Thoracic aorta (tissue), 2 donors: Measurements from ENCODE around the gene ARL15. TPM values are rescaled to one million over a fixed set of nuclear protein-coding genes. Genes with fewer than 3 reads are reported as not detected.
"Not testable (repeated sequence)": the region's sequence is repeated elsewhere in the genome, so short reads cannot be mapped to it uniquely, and the experiment has no call there.

Experiments
- ATAC-seq: fragments of 150-250 bp; one replicate; pipeline ENCODE4 v1.8.0; 2017; ENCODE audit warnings: low read depth; ENCODE audit not compliant: insufficient number of reproducible peaks, low FRiP score
- DNase-seq: peaks from one replicate; pipeline ENCODE4 v3.0.0-alpha.2; 2020; ENCODE audit warnings: low spot score
- H3K27ac ChIP-seq, 2 donors: fragments of 200-600 bp; sonication (generic); 1 replicate in 1 of 2; 2 replicates in 1 of 2; pipeline ENCODE4 v1.5.1; 2016; ENCODE audit warnings: mild to moderate bottlenecking in 2 of 2, moderate library complexity in 2 of 2
- H3K27me3 ChIP-seq: fragments of 200-600 bp; sonication (generic); replicated peaks from 2 replicates; pipeline ENCODE4 v1.6.0; 2016; ENCODE audit warnings: mild to moderate bottlenecking; ENCODE audit not compliant: insufficient read depth
- H3K36me3 ChIP-seq: fragments of 200-600 bp; sonication (generic); one replicate; pipeline ENCODE4 v1.5.1; 2016
- H3K4me1 ChIP-seq, 2 donors: fragments of 200-600 bp; sonication (generic); 1 replicate in 1 of 2; 2 replicates in 1 of 2; pipeline versions ENCODE4 v1.5.1 to v1.6.0; 2016; ENCODE audit warnings: low read depth in 2 of 2, mild to moderate bottlenecking in 1 of 2; ENCODE audit not compliant: control insufficient read depth in 1 of 2
- H3K4me3 ChIP-seq: fragments of 200-600 bp; sonication (generic); 2 replicates; pipeline ENCODE4 v1.5.1; 2016; ENCODE audit warnings: mild to moderate bottlenecking
- H3K9me3 ChIP-seq: fragments of 200-600 bp; sonication (generic); 2 replicates; pipeline ENCODE4 v1.5.1; 2016
- CTCF ChIP-seq: fragments of 200-600 bp; sonication (generic); IDR thresholded peaks from one replicate; pipeline ENCODE4 v1.5.1; 2019; ENCODE audit warnings: antibody characterized with exemption
- total RNA-seq, 2 donors: library from RNA; depleted of rRNA; stranded (reverse); fragments of >200 nt; gene quantifications; one replicate each; pipeline versions ENCODE4 v1.1.0 to v1.2.3, GENCODE V29; 2016

ARL15 gene
- total RNA-seq, 2 donors from 2014 or later: 23.6 to 36.8 TPM

GRCh38 chr5:53984971-53985370 lies 325.4 kb downstream of the ARL15 start:
- no peak for DNase-seq
- H3K4me3 ChIP-seq: no peak overlapping the region
- H3K27me3 ChIP-seq: no peaks in the 10 kb centered on the region
- no peaks in the 10 kb centered on the region for H3K9me3 ChIP-seq
- no peaks in the 10 kb centered on the region for H3K36me3 ChIP-seq
- no peak overlapping the region for H3K27ac ChIP-seq
- no peak for TF ChIP-seq CTCF
- no peaks in the 10 kb centered on the region for H3K4me1 ChIP-seq
- ATAC-seq: no peak

- H3K4me1 ChIP-seq: no peaks in the 10 kb centered on the region
- TF ChIP-seq CTCF: no peak
- ATAC-seq (no peak), DNase-seq (no peak)
- no peaks in the 10 kb centered on the region for H3K36me3 ChIP-seq
- no peaks in the 10 kb centered on the region for H3K9me3 ChIP-seq
- H3K27me3 ChIP-seq: no peaks in the 10 kb centered on the region
- H3K27ac ChIP-seq: no peak overlapping the region
- H3K4me3 ChIP-seq: no peak overlapping the region
Observed at GRCh38 chr5:53983568-53984460, 326.6 kb downstream of the ARL15 start.

GRCh38 chr5:53982319-53982718 lies 328.1 kb downstream of the ARL15 start:
- H3K9me3 ChIP-seq, ATAC-seq, H3K36me3 ChIP-seq, H3K27ac ChIP-seq, H3K4me1 ChIP-seq, H3K27me3 ChIP-seq, DNase-seq, H3K4me3 ChIP-seq: not testable (repeated sequence)

- no peaks in the 10 kb centered on the region for H3K27me3 ChIP-seq
- DNase-seq (no peak), ATAC-seq (no peak)
- no peak for TF ChIP-seq CTCF
- no peaks in the 10 kb centered on the region for H3K4me1 ChIP-seq
- no peak overlapping the region for H3K4me3 ChIP-seq
- no peak overlapping the region for H3K27ac ChIP-seq
- H3K9me3 ChIP-seq: no peaks in the 10 kb centered on the region
- H3K36me3 ChIP-seq: no peaks in the 10 kb centered on the region
Observed at GRCh38 chr5:53980061-53980460, 330.3 kb downstream of the ARL15 start.

GRCh38 chr5:53974021-53974420 lies 336.4 kb downstream of the ARL15 start:
- no peaks in the 10 kb centered on the region for H3K4me1 ChIP-seq
- no peaks in the 10 kb centered on the region for H3K9me3 ChIP-seq
- H3K27ac ChIP-seq: no peak overlapping the region
- TF ChIP-seq CTCF: no peak
- H3K4me3 ChIP-seq: no peak overlapping the region
- DNase-seq (no peak), ATAC-seq (no peak)
- no peaks in the 10 kb centered on the region for H3K27me3 ChIP-seq
- no peaks in the 10 kb centered on the region for H3K36me3 ChIP-seq
